H9 (cell line): ENCODE results near the gene FAM53B. TPM values are rescaled to one million over a fixed set of nuclear protein-coding genes. Genes with fewer than 3 reads are reported as not detected.

ENCODE experiments used
- DNase-seq: peaks from one replicate; pipeline ENCODE4 v3.0.0-alpha.2; 2017
- H2AFZ ChIP-seq: one replicate; pipeline ENCODE4 v1.6.1; 2013; ENCODE audit warnings: mild to moderate bottlenecking, low read length, control low read depth, moderate library complexity
- H2AK5ac ChIP-seq: 2 replicates; pipeline ENCODE4 v1.6.1; 2013; ENCODE audit warnings: low read length, control low read depth, mixed read lengths; ENCODE audit not compliant: insufficient read length
- H2BK120ac ChIP-seq: one replicate; pipeline ENCODE4 v1.6.1; 2013; ENCODE audit warnings: low read depth, mild to moderate bottlenecking, low read length, control low read depth, inconsistent platforms; ENCODE audit not compliant: poor library complexity, severe bottlenecking
- H2BK12ac ChIP-seq: 2 replicates; pipeline ENCODE4 v1.6.1; 2013; ENCODE audit warnings: low read length, control low read depth, mixed read lengths, low read depth; ENCODE audit not compliant: insufficient read length
- H2BK15ac ChIP-seq: 2 replicates; pipeline ENCODE4 v1.6.1; 2013; ENCODE audit warnings: low read depth, low read length, control low read depth
- H2BK20ac ChIP-seq: one replicate; pipeline ENCODE4 v1.6.1; 2013; ENCODE audit warnings: low read depth, mild to moderate bottlenecking, low read length, control low read depth, inconsistent platforms; ENCODE audit not compliant: poor library complexity, severe bottlenecking
- H2BK5ac ChIP-seq: 2 replicates; pipeline ENCODE4 v1.6.1; 2013; ENCODE audit warnings: low read length, control low read depth, mixed read lengths; ENCODE audit not compliant: insufficient read length
- H3K14ac ChIP-seq: 2 replicates; pipeline ENCODE4 v1.6.1; 2013; ENCODE audit warnings: low read length, control low read depth; ENCODE audit not compliant: insufficient read depth
- H3K18ac ChIP-seq: 2 replicates; pipeline ENCODE4 v1.6.1; 2013; ENCODE audit warnings: low read depth, mild to moderate bottlenecking, mixed read lengths, low read length, control low read depth; ENCODE audit not compliant: insufficient read length
- H3K23ac ChIP-seq: 2 replicates; pipeline ENCODE4 v1.6.1; 2013; ENCODE audit warnings: low read length, control low read depth, mixed read lengths, low read depth; ENCODE audit not compliant: insufficient read length
- H3K23me2 ChIP-seq: 2 replicates; pipeline ENCODE4 v1.6.1; 2013; ENCODE audit warnings: low read depth, mild to moderate bottlenecking, mixed read lengths, low read length, control low read depth; ENCODE audit not compliant: insufficient read length, poor library complexity, severe bottlenecking
- H3K27ac ChIP-seq: 2 replicates; pipeline ENCODE4 v1.5.1; 2013; ENCODE audit warnings: low read length, control low read depth, mixed read lengths, low read depth; ENCODE audit not compliant: insufficient read length
- H3K27me3 ChIP-seq: 2 replicates; pipeline ENCODE4 v1.6.1; 2013; ENCODE audit warnings: low read length, control low read depth, inconsistent platforms; ENCODE audit not compliant: insufficient read depth
- H3K4ac ChIP-seq: 2 replicates; pipeline ENCODE4 v1.6.1; 2013; ENCODE audit warnings: low read depth, mild to moderate bottlenecking, control low read depth, inconsistent platforms, low read length, moderate library complexity
- H3K4me1 ChIP-seq: 2 replicates; pipeline ENCODE4 v1.6.1; 2013; ENCODE audit warnings: low read length, control low read depth, inconsistent platforms; ENCODE audit not compliant: insufficient read depth
- H3K4me2 ChIP-seq: 2 replicates; pipeline ENCODE4 v1.6.1; 2013; ENCODE audit warnings: low read length, control low read depth, mixed read lengths; ENCODE audit not compliant: insufficient read length, insufficient read depth
- H3K56ac ChIP-seq: 2 replicates; pipeline ENCODE4 v1.6.1; 2013; ENCODE audit warnings: low read depth, mild to moderate bottlenecking, mixed read lengths, low read length, control low read depth; ENCODE audit not compliant: insufficient read length
- H3K79me1 ChIP-seq: 2 replicates; pipeline ENCODE4 v1.6.1; 2013; ENCODE audit warnings: low read depth, mild to moderate bottlenecking, moderate library complexity, low read length, control low read depth, inconsistent platforms; ENCODE audit not compliant: insufficient read depth, poor library complexity, severe bottlenecking
- H3K79me2 ChIP-seq: 2 replicates; pipeline ENCODE4 v1.6.1; 2013; ENCODE audit warnings: low read length, control low read depth, inconsistent platforms; ENCODE audit not compliant: insufficient read depth
- H3K9ac ChIP-seq: 2 replicates; pipeline ENCODE4 v1.6.1; 2013; ENCODE audit warnings: low read length, control low read depth, mixed read lengths; ENCODE audit not compliant: insufficient read length; ENCODE audit errors: extremely low read depth
- H3K9me3 ChIP-seq: one replicate; pipeline ENCODE4 v1.6.1; 2013; ENCODE audit warnings: low read depth, low read length, inconsistent platforms; ENCODE audit not compliant: control insufficient read depth
- H3T11ph ChIP-seq: one replicate; pipeline ENCODE4 v1.6.1; 2013; ENCODE audit warnings: mild to moderate bottlenecking, low read length, control low read depth, inconsistent platforms
- H4K20me1 ChIP-seq: one replicate; pipeline ENCODE4 v1.6.1; 2013; ENCODE audit not compliant: control insufficient read depth, insufficient read length, insufficient read depth
- H4K5ac ChIP-seq: 2 replicates; pipeline ENCODE4 v1.6.1; 2013; ENCODE audit warnings: low read depth, mild to moderate bottlenecking, mixed read lengths, low read length, control low read depth; ENCODE audit not compliant: insufficient read length
- H4K8ac ChIP-seq: replicated peaks from 2 replicates; pipeline ENCODE4 v1.6.1; 2013; ENCODE audit warnings: low read length, control low read depth, mixed read lengths, low read depth; ENCODE audit not compliant: insufficient read length
- H4K91ac ChIP-seq: 2 replicates; pipeline ENCODE4 v1.6.1; 2013; ENCODE audit warnings: low read depth, mild to moderate bottlenecking, moderate library complexity, mixed read lengths, low read length, control low read depth; ENCODE audit not compliant: insufficient read length
- H3K27ac Mint-ChIP-seq, 3 experiments: 2 replicates in 2 of 3; 3 replicates in 1 of 3; pipeline ENCODE4 v1.8.0; 2020 to 2021; ENCODE audit warnings: mixed read lengths in 3 of 3, mild to moderate bottlenecking in 1 of 3, moderate library complexity in 1 of 3
- H3K27me3 Mint-ChIP-seq: 2 replicates; pipeline ENCODE4 v1.8.0; 2021; ENCODE audit warnings: low read depth, mild to moderate bottlenecking, moderate library complexity, mixed read lengths
- H3K36me3 Mint-ChIP-seq, 3 experiments: 2 replicates in 2 of 3; 3 replicates in 1 of 3; pipeline ENCODE4 v1.8.0; 2020 to 2021; ENCODE audit warnings: low read depth in 3 of 3, mixed read lengths in 3 of 3; ENCODE audit not compliant: insufficient read depth in 1 of 3
- H3K4me1 Mint-ChIP-seq, 2 experiments: 2 replicates each; pipeline ENCODE4 v1.8.0; 2020; ENCODE audit warnings: mixed read lengths in 2 of 2
- H3K4me3 Mint-ChIP-seq, 2 experiments: 2 replicates in 1 of 2; 3 replicates in 1 of 2; pipeline ENCODE4 v1.8.0; 2020 to 2021; ENCODE audit warnings: mild to moderate bottlenecking in 2 of 2, mixed read lengths in 2 of 2, moderate library complexity in 1 of 2
- H3K9me3 Mint-ChIP-seq, 2 experiments: 2 replicates in 1 of 2; 3 replicates in 1 of 2; pipeline ENCODE4 v1.8.0; 2020; ENCODE audit warnings: mild to moderate bottlenecking in 2 of 2, mixed read lengths in 2 of 2, moderate library complexity in 1 of 2
- CTCF ChIP-seq: fragments of 200-600 bp; sonication (generic); conservative IDR thresholded peaks from 3 replicates; pipeline ENCODE4 v1.8.0; 2021; ENCODE audit warnings: antibody characterized with exemption, mild to moderate bottlenecking
- WGBS: extraction: QIAGEN DNeasy Blood & Tissue Kit; methylation state at CpG from one replicate; pipeline ENCODE4 v1.1.7; 2013; ENCODE audit warnings: missing lambda C conversion rate, low lambda C conversion rate, mixed read lengths; ENCODE audit not compliant: insufficient read length; ENCODE audit errors: extremely low coverage; 5-methylcytosine and 5-hydroxymethylcytosine counted together
- total RNA-seq: library from RNA; stranded (reverse); gene quantifications from 2 replicates; pipeline ENCODE4 v1.2.1, GENCODE V29; 2021

The FAM53B gene
- total RNA-seq, 1 experiment from 2014 or later, result 11.5 TPM

DNA sequence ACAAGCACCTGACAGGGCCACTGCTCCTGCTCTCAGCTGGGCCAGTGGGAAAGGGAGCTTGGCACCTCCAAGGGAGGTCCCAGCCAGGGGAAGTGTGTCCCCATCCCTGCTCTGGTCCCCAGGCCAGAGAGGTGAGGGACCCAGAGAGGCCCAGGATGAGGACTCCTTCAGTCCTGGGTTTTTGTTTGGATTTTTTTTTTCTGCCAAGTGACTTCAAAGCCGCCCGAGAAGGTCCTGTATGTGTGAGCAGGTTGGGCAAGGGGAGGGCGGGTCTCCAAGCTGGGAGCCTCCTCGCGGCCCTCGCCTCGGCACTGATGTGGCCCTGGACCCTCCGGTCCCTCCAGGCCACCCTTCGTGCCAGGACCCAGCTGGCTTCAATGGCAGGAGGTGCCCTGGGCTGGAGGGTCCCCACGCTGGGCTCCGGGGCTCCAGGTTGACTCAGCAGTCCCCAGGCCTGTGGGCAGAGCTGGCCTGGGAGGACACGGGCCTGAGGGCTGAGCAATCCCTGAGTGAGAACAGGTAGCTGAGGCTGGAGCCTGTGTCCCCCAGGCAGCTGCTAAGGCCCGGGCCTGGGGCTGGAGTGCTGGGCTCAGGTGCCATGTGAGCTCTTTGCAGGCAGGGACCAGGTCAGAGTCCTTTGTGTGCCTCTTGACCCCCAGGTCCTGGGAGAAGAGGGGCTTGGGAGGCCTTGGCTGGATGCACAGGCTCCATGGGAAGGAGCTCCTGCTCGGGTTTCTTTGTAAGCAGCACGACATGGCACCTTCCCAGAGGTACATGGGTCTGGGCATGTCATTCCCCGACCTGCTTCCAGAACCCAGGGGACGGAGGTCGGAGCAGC, 140.6 kb downstream of the FAM53B start:
- Histone ChIP-seq H3K23ac (no peak overlapping the region), H2BK120ac (no peak overlapping the region), H3K79me1 (no peaks in the 10 kb centered on the region), H3K9me3 (no peaks in the 10 kb centered on the region), H3K4me1 (no peaks in the 10 kb centered on the region), H2AFZ (no peak overlapping the region), H3T11ph (no peak overlapping the region), H4K20me1 (peaks cover 3% of the 10 kb centered on the region), H4K5ac (no peak overlapping the region), H3K23me2 (no peaks in the 10 kb centered on the region), H3K56ac (no peak overlapping the region), H4K8ac (no peak overlapping the region), H3K4ac (no peak overlapping the region), H3K79me2 (no peaks in the 10 kb centered on the region), H3K14ac (no peak overlapping the region; the same call in 1 of the 2 replicates), H2BK5ac (no peak overlapping the region), H3K27ac (no peak overlapping the region), H2AK5ac (no peak overlapping the region), H2BK20ac (no peak overlapping the region), H3K9ac (no peak overlapping the region), H2BK15ac (no peak overlapping the region), H3K18ac (no peak overlapping the region), H3K27me3 (no peaks in the 10 kb centered on the region), H2BK12ac (no peak overlapping the region), H4K91ac (no peak overlapping the region), H3K4me2 (no peak overlapping the region)
- Mint-ChIP-seq H3K4me1 (peaks cover 4 to 9% of the 10 kb centered on the region in 2 experiments; a peak in 3 of 4 replicates), H3K27me3 (peaks cover 4% of the 10 kb centered on the region), H3K4me3 (no peak overlapping the region), H3K9me3 (no peaks in the 10 kb centered on the region), H3K36me3 (no peaks in the 10 kb centered on the region; a peak in 1 of 7 replicates), H3K27ac (no peak overlapping the region)
- WGBS, result no CpG with 5 or more reads among the region's 18 CpGs
- TF ChIP-seq CTCF, result no peak
- no peak for DNase-seq
